T-helper 22 cell (primary cell): ENCODE measurements around the gene ADCK2.
"Not testable (repeated sequence)": the region's sequence is repeated elsewhere in the genome, so short reads cannot be mapped to it uniquely, and the experiment has no call there.

Experiments used
- DNase-seq: peaks from one replicate; pipeline ENCODE4 v3.0.0-alpha.2; 2020; ENCODE audit warnings: low read depth

Gene ADCK2

DNA sequence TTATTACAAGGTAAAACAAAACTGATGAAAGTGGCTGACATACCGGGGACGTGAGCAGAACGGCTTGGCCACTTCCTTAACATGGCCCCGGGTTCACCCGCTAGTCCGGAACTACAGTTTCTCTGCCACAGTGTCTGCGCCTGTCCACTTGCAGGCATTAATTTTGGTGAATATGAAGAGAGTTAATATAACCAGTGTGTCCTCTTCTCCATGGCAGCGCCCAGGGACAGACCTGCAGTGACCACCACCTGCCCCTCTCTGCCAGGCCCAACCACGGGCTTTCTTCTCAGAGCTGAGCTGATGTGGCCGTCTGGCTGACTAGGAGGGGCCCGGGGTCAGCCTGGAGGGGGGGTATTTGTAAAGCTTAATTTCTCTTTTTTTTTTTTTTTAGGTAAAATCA is 22.6 kb downstream of the ADCK2 start:
- no peak for DNase-seq

DNA sequence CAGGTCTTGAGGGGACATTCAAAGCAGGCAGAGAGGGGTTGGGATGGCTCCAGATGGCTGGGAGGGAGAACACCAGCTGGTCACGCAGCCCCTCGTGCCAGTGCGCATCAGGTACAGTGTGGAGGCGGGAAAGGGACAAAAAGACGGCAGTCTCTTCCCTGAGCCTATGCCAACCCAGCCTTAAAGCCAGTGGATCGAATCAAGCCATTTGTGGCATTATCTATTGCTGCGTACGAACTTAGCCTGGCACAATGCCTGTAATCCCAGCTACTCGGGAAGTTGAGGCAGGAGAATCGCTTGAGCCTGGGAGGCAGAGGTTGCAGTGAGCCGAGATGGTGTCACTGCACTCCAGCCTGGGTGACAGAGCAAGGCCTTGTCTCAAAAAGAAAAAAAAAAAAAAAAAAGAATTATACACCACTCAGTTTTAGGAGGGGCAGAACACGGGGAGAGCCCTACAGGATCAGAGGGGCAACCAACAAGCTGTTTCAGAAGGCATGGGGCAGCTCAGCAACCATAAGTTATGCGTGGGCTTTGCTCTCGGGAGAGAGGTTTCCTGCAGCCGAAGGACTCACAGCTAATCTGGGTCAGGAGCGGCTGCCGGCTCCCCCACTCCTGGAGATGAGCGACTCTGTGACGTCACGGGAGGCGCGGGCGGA is 23.4 kb downstream of the ADCK2 start:
- peak; percentile 90 for DNase-seq

DNA sequence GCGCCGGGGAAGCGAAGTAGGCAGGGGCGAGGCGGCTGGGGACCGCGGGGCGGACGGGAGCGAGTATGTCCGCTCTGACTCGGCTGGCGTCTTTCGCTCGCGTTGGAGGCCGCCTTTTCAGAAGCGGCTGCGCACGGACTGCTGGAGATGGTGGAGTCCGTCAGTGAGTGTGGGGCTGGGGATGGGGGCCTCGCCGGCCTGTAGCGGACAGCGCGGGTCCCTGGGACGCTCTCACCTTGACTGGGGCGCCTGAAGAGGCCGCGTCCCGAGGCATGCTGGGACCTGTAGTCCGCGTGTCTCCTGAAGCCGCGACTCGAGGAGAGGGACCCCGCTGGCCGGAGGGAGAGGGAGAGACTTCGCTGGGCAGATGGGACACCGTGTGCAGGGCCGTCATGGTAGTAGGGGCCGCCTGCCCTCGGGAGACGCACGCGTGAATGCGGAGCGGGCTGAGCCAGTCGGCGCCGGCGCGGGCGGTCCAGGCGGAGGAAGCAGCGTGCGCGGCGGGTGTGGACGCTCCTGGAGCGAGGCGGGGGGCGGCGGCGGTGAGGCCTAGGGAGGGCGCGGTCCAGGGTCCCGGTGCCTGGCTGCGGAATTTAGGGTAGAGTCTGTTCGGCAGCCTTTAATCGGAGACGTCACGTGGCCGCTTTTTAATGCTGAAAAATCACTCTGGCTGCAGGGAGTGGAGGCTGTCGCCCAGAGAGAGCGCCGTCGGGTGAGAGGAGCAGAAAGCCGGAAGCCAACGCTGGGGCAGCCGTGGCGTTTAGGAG is 24.1 kb downstream of the ADCK2 start, which contains the start of gene NDUFB2:
NDUFB2 (plus strand) TSS at position 29 of the 767 bp plus-strand sequence; CDS start at position 66, 37 bp downstream.
- peak; percentile 62 for DNase-seq

DNA sequence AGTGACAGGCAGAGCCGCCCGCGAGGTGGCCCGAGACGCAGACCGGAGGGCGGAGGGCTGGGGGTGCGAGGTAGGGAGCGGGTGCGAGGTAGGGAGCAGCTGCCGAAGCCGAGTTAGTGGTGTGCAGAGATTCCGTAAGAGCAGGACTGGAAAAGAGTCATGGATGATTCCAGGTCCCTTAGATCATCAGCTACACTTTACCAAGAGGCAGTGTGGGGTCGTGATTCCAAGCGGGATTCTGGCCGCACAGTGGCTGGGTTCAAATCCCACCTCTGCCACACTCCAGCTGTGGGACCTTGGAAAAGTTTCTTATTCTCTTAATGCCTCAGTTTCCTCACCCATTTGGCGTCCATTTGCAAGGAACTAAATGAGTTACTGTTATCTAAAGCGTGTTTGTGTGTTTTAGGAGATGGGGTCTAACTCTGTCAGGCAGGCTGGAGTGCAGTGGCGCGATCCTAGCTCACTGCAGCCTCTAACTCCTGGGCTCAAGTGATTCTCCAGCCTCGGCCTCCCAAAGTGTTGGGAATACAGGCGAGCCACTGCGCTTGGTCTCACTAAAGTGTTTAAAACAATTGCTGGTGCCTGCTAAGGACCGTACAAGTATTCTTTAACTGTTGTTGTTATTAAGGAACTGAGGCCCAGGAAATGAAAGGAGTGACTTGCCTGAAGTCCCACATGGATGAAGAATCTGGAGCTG is 24.9 kb downstream of the ADCK2 start:
- no peak for DNase-seq

DNA sequence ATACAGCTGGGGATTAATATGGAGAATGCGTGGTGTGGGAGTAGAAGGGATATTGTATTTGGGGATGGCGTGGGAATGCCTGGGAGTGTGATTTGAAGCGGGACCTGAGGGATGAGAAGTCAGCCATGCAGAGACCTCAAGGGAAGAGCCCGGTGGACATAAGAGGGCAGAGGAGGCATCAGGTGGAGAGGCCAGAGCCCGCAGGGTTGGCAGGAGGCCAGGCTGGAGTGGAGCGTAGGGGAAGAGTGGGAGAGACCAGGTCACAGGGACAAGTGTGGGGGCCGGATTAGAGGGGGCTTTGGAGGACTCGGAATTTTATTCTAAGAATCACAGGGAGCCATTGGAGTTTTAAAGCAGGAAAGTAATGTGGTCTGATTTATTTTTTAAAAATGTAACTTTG is 25.7 kb downstream of the ADCK2 start:
- DNase-seq, result no peak

DNA sequence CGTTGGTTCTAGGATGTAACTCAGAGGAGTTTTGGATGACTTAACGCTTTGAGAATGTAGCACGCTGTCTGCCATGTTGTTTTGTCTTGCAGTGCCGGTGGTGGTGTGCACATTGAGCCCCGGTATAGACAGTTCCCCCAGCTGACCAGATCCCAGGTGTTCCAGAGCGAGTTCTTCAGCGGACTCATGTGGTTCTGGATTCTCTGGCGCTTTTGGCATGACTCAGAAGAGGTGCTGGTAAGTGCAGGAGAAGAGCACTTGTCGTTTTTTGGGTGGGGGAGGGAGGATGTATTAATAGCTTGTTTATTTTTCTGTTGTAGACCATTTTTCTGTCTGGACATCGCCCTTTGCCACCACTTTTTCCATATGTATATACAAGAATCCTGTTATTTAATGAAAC is 30.0 kb downstream of the ADCK2 start:
- no peak for DNase-seq

DNA sequence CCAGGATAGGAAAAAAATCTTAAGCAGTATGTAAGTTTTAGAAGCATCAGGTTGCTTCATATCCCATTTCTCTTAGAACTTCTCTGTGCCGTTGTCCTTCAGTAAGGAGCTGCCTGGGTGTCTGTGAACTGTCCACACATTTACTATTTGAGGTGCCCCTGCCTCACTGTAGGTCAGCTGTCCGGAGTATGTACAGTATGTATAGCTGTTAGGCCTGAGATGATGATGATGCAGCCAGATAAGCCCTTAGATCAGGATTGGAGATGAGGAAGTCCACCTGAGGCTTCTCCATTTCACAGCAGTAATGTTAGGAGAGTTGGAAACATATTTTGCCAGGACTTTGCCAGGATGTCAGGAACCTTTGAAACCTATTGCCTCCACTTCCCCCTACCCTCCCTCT is 31.5 kb downstream of the ADCK2 start:
- no peak for DNase-seq

DNA sequence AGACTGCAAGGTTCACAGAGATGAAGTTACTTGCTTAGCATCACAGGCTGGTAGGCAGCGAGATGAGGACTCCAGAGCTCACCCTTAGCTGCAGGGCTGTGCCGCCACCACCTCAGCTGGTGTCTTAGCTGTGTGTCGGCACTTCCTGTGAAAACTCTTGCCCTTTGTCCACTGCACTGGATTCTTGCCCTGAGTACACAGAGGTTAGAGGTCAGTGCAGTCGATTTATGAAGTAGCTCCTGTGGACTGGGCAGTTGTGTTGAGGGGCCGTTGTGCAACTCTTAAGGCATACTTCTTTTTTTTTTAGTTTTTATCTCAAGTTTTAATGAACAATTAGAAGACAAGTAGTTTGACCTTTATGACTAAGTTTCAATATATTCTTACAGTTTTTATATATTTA is 34.4 kb downstream of the ADCK2 start:
- DNase-seq, result no peak

DNA sequence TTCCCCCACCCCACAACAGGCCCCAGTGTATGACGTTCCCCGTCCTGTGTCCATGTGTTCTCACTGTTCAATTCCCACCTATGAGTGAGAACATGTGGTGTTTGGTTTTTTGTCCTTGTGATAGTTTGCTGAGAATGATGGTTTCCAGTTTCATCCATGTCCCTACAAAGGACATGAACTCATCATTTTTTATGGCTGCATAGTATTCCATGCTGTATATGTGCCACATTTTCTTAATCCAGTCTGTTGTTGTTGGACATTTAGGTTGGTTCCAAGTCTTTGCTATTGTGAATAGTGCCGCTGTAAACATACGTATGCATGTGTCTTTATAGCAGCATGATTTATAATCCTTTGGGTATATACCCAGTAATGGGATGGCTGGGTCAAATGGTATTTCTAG is 36.0 kb downstream of the ADCK2 start:
- DNase-seq, result not testable (repeated sequence)

DNA sequence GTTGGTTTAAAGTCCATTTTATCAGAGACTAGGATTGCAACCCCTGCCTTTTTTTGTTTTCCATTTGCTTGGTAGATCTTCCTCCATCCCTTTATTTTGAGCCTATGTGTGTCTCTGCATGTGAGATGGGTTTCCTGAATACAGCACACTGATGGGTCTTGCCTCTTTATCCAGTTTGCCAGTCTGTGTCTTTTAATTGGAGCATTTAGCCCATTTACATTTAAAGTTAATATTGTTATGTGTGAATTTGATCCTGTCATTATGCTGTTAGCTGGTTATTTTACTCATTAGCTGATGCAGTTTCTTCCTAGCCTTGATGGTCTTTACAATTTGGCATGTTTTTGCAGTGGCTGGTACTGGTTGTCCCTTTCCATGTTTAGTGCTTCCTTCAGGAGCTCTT is 39.6 kb downstream of the ADCK2 start:
- DNase-seq, result not testable (repeated sequence)

DNA sequence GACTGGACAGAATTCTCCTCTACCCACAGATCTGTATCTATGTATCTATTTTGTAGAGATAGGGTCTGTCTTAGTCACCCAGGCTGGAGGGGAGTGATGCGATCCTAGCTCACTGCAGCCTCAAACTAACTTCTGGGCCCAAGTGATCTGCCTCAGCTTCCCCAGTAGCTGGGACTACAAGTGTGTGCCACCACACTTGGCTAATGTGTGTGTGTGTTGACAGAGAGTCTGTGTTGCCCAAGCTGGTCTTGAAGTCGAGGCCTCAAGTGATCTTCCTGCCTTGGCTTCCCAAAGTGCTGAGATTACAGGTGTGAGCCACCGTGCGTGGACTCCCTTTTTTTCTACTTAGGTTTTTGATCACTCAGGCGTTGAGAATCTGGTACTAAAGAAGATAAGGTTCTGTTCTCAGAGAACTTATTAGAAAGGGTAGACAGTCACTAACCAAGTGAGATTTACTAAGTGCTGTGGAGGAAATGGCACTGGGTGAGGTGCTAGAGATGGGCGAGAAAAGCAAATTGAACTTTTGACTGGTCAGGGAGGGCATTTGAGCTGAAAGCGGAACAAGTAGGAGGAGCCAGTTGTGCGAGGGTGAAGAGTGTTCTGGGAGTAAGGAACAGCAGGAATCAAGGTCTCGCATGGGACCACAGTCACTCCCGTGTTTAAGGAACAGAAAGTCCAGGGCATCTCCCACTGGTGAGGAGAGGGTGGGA is 41.7 kb downstream of the ADCK2 start:
- no peak for DNase-seq

DNA sequence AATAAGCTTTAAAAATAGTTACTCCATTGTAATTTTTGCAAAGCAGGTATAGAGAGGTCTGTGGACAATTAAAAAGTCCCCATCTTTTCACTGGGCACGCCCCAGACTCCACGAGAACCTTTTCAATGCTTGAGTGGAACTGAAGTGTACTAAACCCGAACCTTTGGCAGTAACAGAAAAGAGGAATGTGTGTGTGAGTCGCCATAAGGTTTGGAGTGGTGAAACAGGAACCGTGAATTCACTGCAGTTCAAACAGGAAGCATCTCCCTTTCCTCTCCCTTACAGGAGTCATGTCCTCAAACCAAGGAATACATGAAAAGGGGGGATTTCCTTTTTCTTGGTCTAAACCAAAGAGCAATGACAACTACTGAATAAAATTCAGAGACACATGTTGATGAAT is 47.0 kb downstream of the ADCK2 start:
- DNase-seq, result no peak

DNA sequence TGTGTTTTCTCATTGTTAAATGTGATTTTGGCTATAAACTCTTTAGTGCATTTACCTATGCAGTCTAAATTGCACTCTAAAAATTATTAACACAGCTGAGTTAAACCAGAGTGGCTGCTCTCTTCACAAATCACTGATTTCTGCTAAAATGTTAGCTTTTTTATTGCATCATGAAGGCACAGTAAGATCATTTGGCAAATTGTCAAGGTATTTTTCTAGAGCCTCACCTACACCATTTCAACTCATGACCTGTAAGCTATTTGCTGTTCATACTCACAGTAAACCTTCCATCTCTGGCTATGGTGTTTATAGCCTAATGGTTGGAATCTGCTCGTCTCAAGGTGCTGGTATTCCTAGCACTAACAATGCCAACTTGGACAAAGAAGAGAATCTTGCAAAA is 49.5 kb downstream of the ADCK2 start:
- DNase-seq, result no peak

DNA sequence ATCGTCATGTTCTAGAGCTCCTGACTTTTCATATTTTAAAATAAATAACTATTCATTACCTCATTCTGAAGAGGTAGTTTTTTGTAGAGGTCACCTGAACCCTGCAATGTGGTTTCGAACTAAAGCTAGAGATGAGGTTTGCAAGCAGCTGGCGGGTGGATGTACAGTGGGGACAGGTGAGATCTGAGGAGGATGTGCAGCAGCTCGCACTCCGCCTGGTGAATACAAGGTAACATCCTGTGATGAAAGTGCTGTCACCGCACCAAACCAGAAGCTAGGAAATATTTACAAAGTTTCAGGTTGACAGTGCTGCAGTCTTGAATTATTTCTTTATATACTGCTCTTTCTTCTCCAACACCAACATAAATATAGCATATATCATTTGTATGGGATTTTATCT is 50.3 kb downstream of the ADCK2 start:
- no peak for DNase-seq

DNA sequence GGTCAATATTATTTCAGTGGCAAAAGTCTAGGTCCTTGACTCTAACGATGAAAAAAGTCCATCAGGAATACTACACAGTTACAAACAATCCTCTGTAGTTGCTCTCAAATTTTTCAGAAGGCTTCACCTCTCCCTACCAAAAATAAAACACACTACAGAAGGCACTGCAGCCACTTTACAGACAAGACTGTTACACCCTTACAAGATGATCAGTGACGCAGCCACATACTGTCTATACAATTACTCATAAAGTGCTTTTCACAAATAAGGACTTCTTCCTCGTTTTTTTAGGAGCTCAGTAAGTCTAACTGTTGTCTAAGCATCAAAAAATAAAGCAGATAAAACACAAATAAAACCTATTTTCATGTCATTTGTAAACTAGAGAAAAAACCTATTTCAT is 50.8 kb downstream of the ADCK2 start:
- DNase-seq, result no peak

DNA sequence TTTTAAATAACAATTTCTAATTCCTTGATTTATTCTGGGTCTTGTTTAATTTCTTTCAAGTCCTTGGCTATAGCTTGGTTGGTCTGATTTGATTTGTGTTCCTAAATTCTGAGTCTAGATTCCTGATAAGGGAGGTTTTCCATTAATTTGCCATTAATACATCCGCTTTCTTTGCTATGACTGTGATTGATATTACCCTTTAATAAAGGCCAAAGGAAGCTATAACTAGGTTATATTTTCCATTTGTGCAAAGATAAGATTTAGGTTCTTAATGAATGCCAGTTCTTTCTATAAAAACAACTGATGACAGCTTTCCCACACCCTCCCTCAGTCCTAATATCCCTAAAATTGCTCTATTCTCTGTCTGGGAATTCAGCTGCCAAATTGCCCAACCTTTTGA is 52.0 kb downstream of the ADCK2 start:
- no peak for DNase-seq

DNA sequence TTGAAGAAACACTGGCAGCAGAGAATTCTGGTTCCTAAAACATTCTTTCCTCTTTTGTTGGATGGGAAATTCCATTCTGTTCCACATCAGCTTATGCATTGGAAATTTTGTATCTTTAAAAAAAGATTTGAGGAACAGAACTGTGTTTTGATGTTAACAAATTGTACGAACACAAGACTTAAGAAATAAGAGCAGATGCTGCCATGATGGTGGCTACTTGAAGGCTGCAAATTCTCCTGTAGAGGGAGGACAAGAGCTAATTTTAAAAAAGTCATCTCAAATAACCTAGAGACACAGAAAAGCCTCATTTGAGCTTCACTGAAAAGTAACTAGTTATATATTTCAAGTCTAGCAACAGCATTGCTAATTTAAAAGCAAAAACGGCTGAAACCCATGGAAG is 53.5 kb downstream of the ADCK2 start:
- DNase-seq, result no peak

DNA sequence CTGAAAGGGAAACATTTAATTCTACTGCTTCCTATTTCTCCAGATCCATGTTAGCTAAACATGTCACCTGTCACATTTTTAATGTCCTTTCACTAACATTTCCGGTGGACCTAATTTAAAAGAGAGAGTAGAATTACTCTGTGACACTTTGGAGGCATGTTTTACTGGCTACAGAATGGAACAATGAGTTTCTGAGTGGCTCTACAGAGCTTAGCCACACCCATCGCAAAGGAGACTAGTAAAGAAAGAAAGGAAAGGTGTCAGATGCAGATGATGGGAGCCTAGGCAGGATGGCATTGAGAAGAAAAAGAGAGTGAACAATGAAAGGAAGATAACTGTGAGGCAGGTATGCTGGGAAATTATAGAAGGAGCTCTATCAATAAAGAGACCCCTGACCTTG is 59.7 kb downstream of the ADCK2 start:
- DNase-seq, result no peak

DNA sequence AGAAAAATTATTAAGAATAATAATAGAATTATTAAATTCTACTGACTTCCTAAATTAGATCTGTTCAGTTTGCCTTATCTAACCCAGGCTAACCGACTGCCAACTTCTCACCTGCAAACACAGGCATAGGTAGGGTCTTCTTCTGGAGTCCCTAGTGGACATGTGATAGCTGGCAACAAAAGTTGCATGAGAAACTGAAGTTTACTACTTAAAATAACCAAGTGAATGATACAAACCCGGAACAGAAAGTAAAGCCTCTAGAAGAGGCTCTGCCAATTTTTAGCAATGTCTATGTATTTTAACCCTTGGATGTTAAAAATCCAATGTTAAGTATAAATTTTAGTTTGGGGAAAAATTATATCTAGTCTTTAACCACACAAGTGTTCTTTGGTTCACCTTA is 61.4 kb downstream of the ADCK2 start:
- no peak for DNase-seq

DNA sequence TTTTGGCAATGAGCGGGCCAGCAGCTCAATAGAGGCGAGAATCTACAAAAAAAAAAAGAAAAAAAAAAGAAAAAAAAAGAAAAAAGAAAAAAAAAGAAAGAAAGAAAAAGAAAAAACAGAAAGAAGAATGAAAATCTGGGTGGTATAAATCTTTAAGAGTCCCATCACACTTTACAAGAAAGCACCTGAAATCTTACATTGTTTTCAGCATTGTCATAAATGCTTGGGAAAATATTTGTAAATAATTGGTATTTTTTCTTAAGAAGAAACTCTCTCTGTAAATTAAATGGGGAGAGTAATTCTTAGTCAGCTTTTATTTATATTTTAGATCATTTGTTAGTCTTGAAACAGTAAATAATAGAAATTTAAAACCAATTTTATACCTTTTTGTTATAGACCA is 62.0 kb downstream of the ADCK2 start:
- no peak for DNase-seq

DNA sequence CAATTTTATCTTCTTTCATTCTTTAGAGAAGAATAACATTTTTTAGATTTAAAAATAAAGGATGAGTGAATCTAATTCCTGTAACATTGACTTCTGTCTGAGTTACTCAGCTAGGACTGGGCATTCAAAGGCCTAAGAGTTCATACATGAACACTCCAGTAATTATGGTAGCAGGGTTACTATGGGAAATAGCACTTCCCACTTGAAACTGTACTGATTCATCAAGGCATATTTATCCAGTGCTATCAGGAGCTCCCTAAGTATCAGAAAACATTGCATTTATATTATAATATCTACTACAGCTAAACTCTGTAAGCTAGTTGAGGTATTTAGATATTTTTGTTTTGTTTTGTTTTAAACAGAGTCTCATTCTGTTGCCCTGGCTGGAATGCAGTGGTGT is 65.5 kb downstream of the ADCK2 start:
- DNase-seq, result no peak

DNA sequence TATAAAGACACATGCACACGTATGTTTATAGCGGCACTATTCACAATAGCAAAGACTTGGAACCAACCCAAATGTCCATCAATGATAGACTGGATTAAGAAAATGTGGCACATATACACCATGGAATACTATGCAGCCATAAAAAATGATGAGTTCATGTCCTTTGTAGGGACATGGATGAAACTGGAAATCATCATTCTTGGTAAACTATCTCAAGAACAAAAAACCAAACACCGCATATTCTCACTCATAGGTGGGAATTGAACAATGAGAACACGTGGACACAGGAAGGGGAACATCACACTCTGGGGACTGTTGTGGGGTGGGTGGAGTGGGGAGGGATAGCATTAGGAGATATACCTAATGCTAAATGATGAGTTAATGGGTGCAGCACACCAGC is 70.5 kb downstream of the ADCK2 start:
- not testable (repeated sequence) for DNase-seq

DNA sequence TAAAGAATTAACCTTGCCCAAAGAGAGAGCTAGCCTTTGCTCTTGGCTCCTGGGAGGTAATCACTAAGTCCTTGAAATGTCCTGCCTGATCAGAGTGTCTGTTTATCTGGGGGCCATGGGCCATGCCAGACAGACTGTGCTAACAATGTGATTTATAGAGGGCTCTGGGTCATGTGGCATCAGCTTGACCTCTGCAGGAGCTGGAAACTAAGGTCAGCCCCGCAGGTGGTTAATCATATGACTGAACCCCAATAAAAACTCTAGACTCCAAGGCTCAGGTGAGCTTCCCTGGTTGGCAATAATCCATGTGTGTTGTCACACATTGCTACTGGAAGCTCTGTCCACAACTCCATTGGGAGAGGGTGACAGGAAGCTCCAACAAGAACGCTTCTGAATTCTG is 71.3 kb downstream of the ADCK2 start:
- DNase-seq, result no peak
